T-helper 2 cell treated with Interferon-gamma antibody and Interleukin-4, amounts not matched to agents 5 μg/mL and 100 μg/mL, for 36 hours (primary cell): ENCODE measurements around the gene FCGR2B.
"Not testable (repeated sequence)": the region's sequence is repeated elsewhere in the genome, so short reads cannot be mapped to it uniquely, and the experiment has no call there.

Experiments used
- DNase-seq: peaks from one replicate; pipeline ENCODE4 v3.0.0; 2021; ENCODE audit warnings: low spot score
- H3K27ac Mint-ChIP-seq: one replicate; pipeline ENCODE4 v1.8.0; 2021; ENCODE audit warnings: mild to moderate bottlenecking, mixed read lengths
- H3K27me3 Mint-ChIP-seq: one replicate; pipeline ENCODE4 v1.8.0; 2021; ENCODE audit warnings: low read depth, mixed read lengths
- H3K36me3 Mint-ChIP-seq: one replicate; pipeline ENCODE4 v1.8.0; 2021; ENCODE audit warnings: low read depth, mixed read lengths
- H3K4me1 Mint-ChIP-seq: one replicate; pipeline ENCODE4 v1.8.0; 2021; ENCODE audit warnings: low read depth, mixed read lengths
- H3K4me3 Mint-ChIP-seq: one replicate; pipeline ENCODE4 v1.8.0; 2022; ENCODE audit warnings: mild to moderate bottlenecking, moderate library complexity, mixed read lengths
- H3K9me3 Mint-ChIP-seq: one replicate; pipeline ENCODE4 v1.8.0; 2021; ENCODE audit warnings: mixed read lengths

The FCGR2B gene

GRCh38 chr1:161662684-161663339, at the start of gene FCGR2B:
TSS of gene FCGR2B (plus strand) at chr1:161663143. CDS start at chr1:161663242, 99 bp downstream.
- not testable (repeated sequence) for H3K27ac Mint-ChIP-seq, H3K4me3 Mint-ChIP-seq, H3K27me3 Mint-ChIP-seq, DNase-seq, H3K36me3 Mint-ChIP-seq, H3K9me3 Mint-ChIP-seq, H3K4me1 Mint-ChIP-seq

GRCh38 chr1:161616417-161616816, 46.5 kb upstream of the FCGR2B start:
- H3K36me3 Mint-ChIP-seq, H3K27me3 Mint-ChIP-seq, H3K9me3 Mint-ChIP-seq, H3K27ac Mint-ChIP-seq, H3K4me3 Mint-ChIP-seq, DNase-seq: not testable (repeated sequence)
- peaks cover 28% of the 10 kb centered on the region for H3K4me1 Mint-ChIP-seq

GRCh38 chr1:161618517-161618916, 44.4 kb upstream of the FCGR2B start:
- H3K27ac Mint-ChIP-seq, H3K4me3 Mint-ChIP-seq, H3K9me3 Mint-ChIP-seq, H3K36me3 Mint-ChIP-seq, H3K27me3 Mint-ChIP-seq, DNase-seq: not testable (repeated sequence)
- peaks cover 24% of the 10 kb centered on the region for H3K4me1 Mint-ChIP-seq

GRCh38 chr1:161620399-161620798, 42.5 kb upstream of the FCGR2B start:
- Mint-ChIP-seq H3K4me1 (peaks cover 36% of the 10 kb centered on the region), H3K4me3 (peak overlapping the region; percentile 50)
- DNase-seq, H3K36me3 Mint-ChIP-seq, H3K9me3 Mint-ChIP-seq, H3K27ac Mint-ChIP-seq, H3K27me3 Mint-ChIP-seq: not testable (repeated sequence)

GRCh38 chr1:161621181-161622000, 41.6 kb upstream of the FCGR2B start:
- not testable (repeated sequence) for H3K36me3 Mint-ChIP-seq, H3K9me3 Mint-ChIP-seq, H3K27me3 Mint-ChIP-seq
- Mint-ChIP-seq H3K4me1 (peaks cover 37% of the 10 kb centered on the region), H3K27ac (peak overlapping the region; percentile 96), H3K4me3 (peak overlapping the region; percentile 92)
- peak; percentile 84 for DNase-seq

GRCh38 chr1:161622054-161622453, 40.9 kb upstream of the FCGR2B start:
- H3K27ac Mint-ChIP-seq: peak overlapping the region; percentile 96
- H3K9me3 Mint-ChIP-seq, H3K36me3 Mint-ChIP-seq, H3K27me3 Mint-ChIP-seq, DNase-seq: not testable (repeated sequence)
- peak overlapping the region; percentile 92 for H3K4me3 Mint-ChIP-seq
- peaks cover 38% of the 10 kb centered on the region for H3K4me1 Mint-ChIP-seq

- peak overlapping the region; percentile 76 for H3K4me3 Mint-ChIP-seq
- H3K4me1 Mint-ChIP-seq: peaks cover 38% of the 10 kb centered on the region
- DNase-seq, H3K9me3 Mint-ChIP-seq, H3K36me3 Mint-ChIP-seq, H3K27me3 Mint-ChIP-seq: not testable (repeated sequence)
- peak overlapping the region; percentile 88 for H3K27ac Mint-ChIP-seq
Observed at GRCh38 chr1:161623401-161624051, 39.4 kb upstream of the FCGR2B start.

- H3K36me3 Mint-ChIP-seq, H3K4me3 Mint-ChIP-seq, H3K27me3 Mint-ChIP-seq, H3K27ac Mint-ChIP-seq, H3K9me3 Mint-ChIP-seq, DNase-seq: not testable (repeated sequence)
- peaks cover 37% of the 10 kb centered on the region for H3K4me1 Mint-ChIP-seq
Observed at GRCh38 chr1:161624605-161625004, 38.3 kb upstream of the FCGR2B start.

- not testable (repeated sequence) for H3K36me3 Mint-ChIP-seq, H3K4me3 Mint-ChIP-seq, DNase-seq, H3K27me3 Mint-ChIP-seq, H3K27ac Mint-ChIP-seq, H3K9me3 Mint-ChIP-seq
- H3K4me1 Mint-ChIP-seq: peaks cover 26% of the 10 kb centered on the region
Observed at GRCh38 chr1:161626445-161627146, 36.3 kb upstream of the FCGR2B start.

GRCh38 chr1:161630128-161630742, 32.7 kb upstream of the FCGR2B start:
- H3K4me3 Mint-ChIP-seq, H3K27me3 Mint-ChIP-seq, H3K4me1 Mint-ChIP-seq, H3K9me3 Mint-ChIP-seq, DNase-seq, H3K27ac Mint-ChIP-seq, H3K36me3 Mint-ChIP-seq: not testable (repeated sequence)

- peaks cover 7% of the 10 kb centered on the region for H3K4me1 Mint-ChIP-seq
- H3K27ac Mint-ChIP-seq: no peak within 1 kb of the TSS
- H3K4me3 Mint-ChIP-seq: no peak within 1 kb of the TSS
- no peaks in the 10 kb centered on the region for H3K9me3 Mint-ChIP-seq
- no peaks in the 10 kb centered on the region for H3K36me3 Mint-ChIP-seq
- DNase-seq: no peak
- H3K27me3 Mint-ChIP-seq: no peaks in the 10 kb centered on the region
Observed at GRCh38 chr1:161631076-161631475, 31.9 kb upstream of the FCGR2B start, which contains the start of gene FCGR3B. TSS of gene FCGR3B (minus strand) at chr1:161631176. CDS start at chr1:161631094, 82 bp downstream.

GRCh38 chr1:161634993-161635392, 27.9 kb upstream of the FCGR2B start:
- H3K9me3 Mint-ChIP-seq, DNase-seq, H3K36me3 Mint-ChIP-seq, H3K4me3 Mint-ChIP-seq, H3K27ac Mint-ChIP-seq, H3K27me3 Mint-ChIP-seq: not testable (repeated sequence)
- peaks cover 14% of the 10 kb centered on the region for H3K4me1 Mint-ChIP-seq

- peak overlapping the region; percentile 98 for H3K27ac Mint-ChIP-seq
- H3K4me3 Mint-ChIP-seq: peak overlapping the region; percentile 71
- not testable (repeated sequence) for H3K27me3 Mint-ChIP-seq, H3K36me3 Mint-ChIP-seq, DNase-seq, H3K9me3 Mint-ChIP-seq
- peaks cover 14% of the 10 kb centered on the region for H3K4me1 Mint-ChIP-seq
Observed at GRCh38 chr1:161636189-161636782, 26.7 kb upstream of the FCGR2B start.
